Suprapubic skin (tissue), 4 donors: ENCODE results near the gene LTN1.

Source experiments
- CTCF ChIP-seq, 2 donors: fragments of 200-600 bp in 1 of 2; fragments of 450-650 bp in 1 of 2; sonication (generic) in 1 of 2; IDR thresholded peaks; one replicate each; pipeline ENCODE4 v1.5.1; 2016 to 2019; ENCODE audit warnings: antibody characterized with exemption in 2 of 2, mild to moderate bottlenecking in 1 of 2, moderate library complexity in 1 of 2
- POLR2A ChIP-seq, 2 donors: fragments of 450-650 bp; IDR thresholded peaks; one replicate each; pipeline ENCODE4 v1.6.1; 2017; ENCODE audit warnings: antibody characterized with exemption in 2 of 2, mild to moderate bottlenecking in 2 of 2, moderate library complexity in 2 of 2
- POLR2AphosphoS5 ChIP-seq, 3 donors: sonication (generic); formaldehyde crosslinking; IDR thresholded peaks; one replicate each; pipeline ENCODE4 v1.6.1; 2017; ENCODE audit warnings: antibody characterized with exemption in 3 of 3

- TF ChIP-seq CTCF (IDR thresholded peaks at IDR 0.05) (no peak), POLR2AphosphoS5 (IDR thresholded peaks at IDR 0.05) (no peak), POLR2A (IDR thresholded peaks at IDR 0.05) (no peak)
Measured at GRCh38 chr21:29018540-29018939, 25.9 kb upstream of the LTN1 start.
